ENCODE data around the gene DDB1. TPM values are rescaled to one million over a fixed set of nuclear protein-coding genes. Genes with fewer than 3 reads are reported as not detected.

DDB1 gene
- total and polyA plus RNA-seq, 2 of the 13 experiments (the other 11 are each of a cell fraction or from before 2014, with no cell fraction given): 217 to 266 TPM

DNA sequence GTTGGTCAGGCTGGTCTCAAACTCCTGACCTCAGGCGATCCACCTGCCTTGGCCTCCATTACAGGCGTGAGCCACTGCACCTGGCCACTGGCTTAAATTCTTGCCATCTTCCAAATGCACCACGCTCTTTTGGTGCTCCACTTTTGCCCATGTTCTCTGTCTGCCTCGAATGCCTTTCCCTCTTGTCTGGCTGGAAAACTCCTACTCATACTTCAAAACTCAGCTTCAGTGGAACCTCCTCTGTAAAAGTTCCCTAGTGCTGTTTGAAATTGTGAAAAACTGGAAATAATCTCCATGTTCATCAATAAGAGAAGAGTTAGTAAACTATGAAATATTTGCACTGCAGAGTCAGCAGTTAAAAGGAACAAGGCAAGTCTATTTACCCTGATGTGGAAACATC lies 49.3 kb downstream of the DDB1 start:
- ChIA-PET POLR2A (interaction anchor here (1.1 to 1.4 kb wide), 2 partner anchors 10 to 14 kb away, joined by 3 to 5 read pairs; no protein-coding TSS in a partner anchor), CTCF (ENCODE audit: low intra/inter-chr PET ratio, low total read pairs) (no interaction called here)
- TF ChIP-seq CHCHD3 (CRISPR knock-in tag; IDR thresholded peaks at IDR 0.05) (no peak), MAFK (conservative IDR thresholded peaks at IDR 0.05 in 1 of 2, IDR thresholded peaks at IDR 0.05 in 1 of 2; ENCODE audit: low read length in 2 of 2) (peak; percentile 28 to 46; a peak in 2 of 4 replicates), ZFP62 (CRISPR knock-in tag; IDR thresholded peaks at IDR 0.05) (no peak), MAFF (IDR thresholded peaks at IDR 0.05; ENCODE audit: low read depth, low read length) (peak; percentile 41), ZC3H13 (CRISPR knock-in tag; IDR thresholded peaks at IDR 0.05) (no peak), MBD4 (IDR thresholded peaks at IDR 0.05; ENCODE audit: borderline replicate concordance, low read length) (no peak), NFE2 (CRISPR knock-in tag; IDR thresholded peaks at IDR 0.05) (no peak)
- TF ChIP-seq, protein P1, sequence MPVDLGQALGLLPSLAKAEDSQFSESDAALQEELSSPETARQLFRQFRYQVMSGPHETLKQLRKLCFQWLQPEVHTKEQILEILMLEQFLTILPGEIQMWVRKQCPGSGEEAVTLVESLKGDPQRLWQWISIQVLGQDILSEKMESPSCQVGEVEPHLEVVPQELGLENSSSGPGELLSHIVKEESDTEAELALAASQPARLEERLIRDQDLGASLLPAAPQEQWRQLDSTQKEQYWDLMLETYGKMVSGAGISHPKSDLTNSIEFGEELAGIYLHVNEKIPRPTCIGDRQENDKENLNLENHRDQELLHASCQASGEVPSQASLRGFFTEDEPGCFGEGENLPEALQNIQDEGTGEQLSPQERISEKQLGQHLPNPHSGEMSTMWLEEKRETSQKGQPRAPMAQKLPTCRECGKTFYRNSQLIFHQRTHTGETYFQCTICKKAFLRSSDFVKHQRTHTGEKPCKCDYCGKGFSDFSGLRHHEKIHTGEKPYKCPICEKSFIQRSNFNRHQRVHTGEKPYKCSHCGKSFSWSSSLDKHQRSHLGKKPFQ (CRISPR knock-in tag; IDR thresholded peaks at IDR 0.05; ENCODE audit: insufficient replicate concordance): no peak
- H3K4me2 ChIP-seq (ENCODE audit: low read depth, low read length): no peak overlapping the region
- peaks cover 4% of the 10 kb centered on the region for H3K79me2 ChIP-seq (ENCODE audit: insufficient read depth, low read length)
- DNase-seq (ENCODE audit: low spot score): no peak
- no peak overlapping the region for H2AFZ ChIP-seq (ENCODE audit: low read length)
- no peak overlapping the region for H3K4me3 ChIP-seq (replicated peaks in 1 of 3; ENCODE audit: insufficient read depth in 1 of 3, low read depth in 2 of 3, low read length in 3 of 3)
- in situ Hi-C loops (cut with HindIII; ENCODE audit: extremely low pct_ligation_motif_present, low pct_unique_long_range_greater_than_20kb) (no loop called here), intact Hi-C loops (cut with micrococcal nuclease; ENCODE audit: unreplicated experiment) (no loop called here)
- H4K20me1 ChIP-seq (ENCODE audit: insufficient read depth, low read length): 0 out of 2 replicates have a peak, but pooled peaks cover 5% of the 10 kb centered on the region
- H3K27me3 ChIP-seq (ENCODE audit: control insufficient read depth in 1 of 2, insufficient read depth in 2 of 2, low read length in 2 of 2): no peaks in the 10 kb centered on the region
- H3K36me3 ChIP-seq (replicated peaks in 1 of 2; ENCODE audit: control insufficient read depth in 1 of 2, insufficient read depth in 2 of 2, low read length in 2 of 2): peaks cover 55 to 87% of the 10 kb centered on the region in 2 experiments
- no peak for ATAC-seq
- H3K9ac ChIP-seq (ENCODE audit: insufficient read depth, low read depth, low read length): no peak overlapping the region
- no peaks in the 10 kb centered on the region for H3K9me3 ChIP-seq (ENCODE audit: low read length)
- FAIRE-seq: no peak
- 97% methylated on average over 4 of the region's 4 CpGs for WGBS (ENCODE audit: low lambda C conversion rate)
- no peak overlapping the region for H3K27ac ChIP-seq (ENCODE audit: extremely low read length, insufficient read depth, low read length)
- H3K4me1 ChIP-seq (ENCODE audit: insufficient read depth, low read length): no peaks in the 10 kb centered on the region
- BruUV-seq (replicated peaks): TSS peak; percentile 27
